Fibroblast of skin of left biceps (primary cell): ENCODE data around the gene PRKCQ.

ENCODE experiments used
- DNase-seq, 2 experiments: peaks; one replicate each; pipeline ENCODE4 v3.0.0-alpha.2; 2013; ENCODE audit warnings: low read depth in 2 of 2

PRKCQ gene

GRCh38 chr10:6522230-6522629 lies 57.8 kb downstream of the PRKCQ start:
- no peak for DNase-seq

GRCh38 chr10:6520138-6520537 lies 59.9 kb downstream of the PRKCQ start:
- DNase-seq = no peak

DNA sequence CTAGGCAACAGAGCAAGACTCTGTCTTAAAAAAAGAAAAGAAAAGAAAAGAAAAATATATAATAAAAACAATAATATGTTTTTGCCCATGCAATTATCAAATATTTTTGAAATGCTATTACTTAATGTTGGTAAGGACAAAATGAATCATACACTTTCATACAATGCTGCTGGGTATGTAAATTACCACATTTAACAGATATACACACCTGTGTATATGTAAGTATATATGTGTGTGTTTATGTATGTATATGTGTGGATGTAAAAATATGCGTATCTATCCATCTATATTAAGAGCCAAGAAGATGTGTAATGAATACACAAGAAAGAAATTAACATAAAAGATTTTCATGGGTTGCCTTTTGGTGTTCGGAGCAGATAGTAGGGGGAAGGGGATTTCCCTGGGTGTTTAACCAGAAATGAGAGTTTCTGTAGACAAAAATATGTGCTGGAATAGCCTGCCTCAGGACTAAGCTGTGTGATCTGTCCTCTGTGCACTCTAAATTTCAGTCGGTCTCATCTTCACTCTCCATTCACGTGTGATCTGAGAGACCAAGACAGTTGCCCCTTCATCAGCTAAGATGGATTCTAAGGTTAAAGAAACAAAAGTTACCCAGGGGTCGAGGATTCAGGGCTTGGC lies 61.2 kb downstream of the PRKCQ start:
- no peak for DNase-seq

GRCh38 chr10:6516929-6517284 lies 63.2 kb downstream of the PRKCQ start:
- no peak for DNase-seq

DNA sequence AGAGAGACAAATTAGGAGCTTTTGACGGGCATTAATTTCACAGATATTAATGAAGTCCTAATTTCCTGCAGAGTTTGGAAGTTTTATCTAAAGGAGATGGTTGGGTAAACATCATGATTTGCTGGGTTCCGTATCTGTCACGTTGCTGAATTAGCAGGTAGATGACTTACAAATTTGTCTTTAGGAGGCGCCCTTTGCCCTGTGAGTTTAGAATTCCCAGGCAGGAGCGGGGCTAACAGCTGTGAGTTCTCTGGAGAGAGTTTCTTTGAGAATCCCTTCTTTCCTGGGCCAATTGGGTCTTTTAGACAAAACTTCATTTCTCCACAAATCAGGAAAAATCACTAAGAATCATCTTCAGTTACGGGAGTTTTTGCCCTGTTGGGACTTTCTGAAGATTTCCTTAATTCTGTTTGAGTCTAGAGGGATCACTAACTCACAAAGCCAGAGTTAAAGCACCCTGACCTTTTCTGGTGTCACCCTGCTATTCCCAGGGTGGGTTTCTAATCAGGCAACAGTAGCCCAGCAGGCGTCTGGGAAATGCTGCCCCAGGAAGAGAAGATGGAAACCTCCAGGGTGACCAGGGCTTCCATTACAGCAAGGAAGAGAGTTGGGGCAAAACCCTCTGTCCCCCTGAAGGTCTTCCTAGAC lies 63.7 kb downstream of the PRKCQ start:
- DNase-seq = no peak

DNA sequence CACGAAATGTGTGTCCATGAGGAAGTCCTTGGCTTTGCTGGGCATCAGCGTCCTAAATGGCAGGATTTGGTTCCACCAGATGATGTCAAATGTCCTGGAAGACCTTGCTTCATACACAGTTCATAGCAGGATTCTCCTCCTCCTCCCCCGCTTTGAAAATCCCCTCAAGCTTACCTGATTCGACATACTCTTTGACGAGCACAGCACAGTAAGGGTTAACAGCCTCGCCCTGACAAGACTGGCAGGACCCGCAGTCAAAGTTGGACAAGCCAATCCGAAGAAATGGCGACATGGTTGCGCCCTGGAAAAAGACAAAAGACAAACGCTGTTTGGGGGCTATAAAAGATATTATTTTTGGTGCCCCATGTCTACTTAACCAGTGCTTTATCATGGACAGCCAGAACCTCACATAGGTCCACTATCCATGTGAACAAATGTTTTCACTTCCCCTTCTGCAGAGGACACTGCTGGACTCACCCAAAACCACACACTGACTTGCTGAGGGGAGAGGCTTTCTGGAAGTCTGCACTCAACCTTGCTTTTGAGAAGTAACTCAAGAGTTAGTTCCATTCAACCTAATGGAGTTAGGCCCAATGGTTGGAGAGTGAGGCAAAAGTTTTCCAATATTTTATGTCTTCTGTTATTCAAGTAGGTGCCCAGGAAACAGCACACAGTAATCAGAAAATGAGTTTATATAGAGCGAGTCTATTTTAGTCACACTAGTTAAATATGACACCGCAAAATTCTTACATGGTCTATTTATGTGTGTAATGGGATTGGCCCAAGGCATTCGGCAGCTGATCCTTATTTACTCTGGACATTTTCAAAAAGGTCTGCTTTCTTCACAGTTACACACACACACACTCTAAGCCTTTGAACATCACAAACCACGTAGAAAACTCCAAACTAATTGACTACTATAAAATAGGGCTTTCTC lies 65.0 kb downstream of the PRKCQ start:
- no peak for DNase-seq

DNA sequence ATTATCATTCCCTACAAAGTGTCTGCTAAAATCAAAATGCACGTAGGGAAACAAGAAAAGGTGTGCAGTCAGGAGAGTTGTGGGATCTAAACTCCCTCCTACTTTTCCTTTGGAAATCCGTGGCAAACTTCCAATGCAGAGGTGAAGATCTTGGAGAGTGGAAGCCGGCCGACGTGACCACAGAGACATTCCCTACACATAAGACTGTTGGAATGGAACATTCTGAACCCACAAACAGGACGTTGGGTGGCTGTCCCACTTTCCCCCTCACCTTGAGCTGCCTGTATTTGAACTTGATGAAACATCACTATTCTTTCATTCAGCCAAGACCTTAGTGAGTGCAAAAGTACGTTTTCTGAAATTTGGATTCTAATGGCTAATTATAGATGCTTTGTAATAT lies 65.9 kb downstream of the PRKCQ start:
- no peak for DNase-seq

DNA sequence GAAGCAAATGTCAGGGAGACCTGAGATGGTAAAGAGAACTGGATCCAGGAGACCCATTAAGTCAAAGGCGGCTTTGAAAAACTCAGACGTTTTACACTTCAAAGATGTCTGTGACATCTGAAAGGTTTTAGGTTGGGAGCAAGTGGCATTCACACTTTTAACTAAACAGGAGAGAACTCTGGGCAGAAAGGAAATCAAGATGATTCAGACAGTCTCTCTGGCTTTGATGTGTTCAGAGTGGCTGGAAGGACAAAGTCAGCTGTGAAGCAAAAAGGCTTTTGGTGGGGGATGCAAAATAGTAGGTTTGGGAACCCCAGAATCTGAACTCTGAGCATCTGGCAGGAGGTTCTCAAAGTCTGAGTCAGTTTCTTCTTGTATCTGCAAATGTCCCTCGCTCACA lies 66.6 kb downstream of the PRKCQ start:
- DNase-seq = no peak

DNA sequence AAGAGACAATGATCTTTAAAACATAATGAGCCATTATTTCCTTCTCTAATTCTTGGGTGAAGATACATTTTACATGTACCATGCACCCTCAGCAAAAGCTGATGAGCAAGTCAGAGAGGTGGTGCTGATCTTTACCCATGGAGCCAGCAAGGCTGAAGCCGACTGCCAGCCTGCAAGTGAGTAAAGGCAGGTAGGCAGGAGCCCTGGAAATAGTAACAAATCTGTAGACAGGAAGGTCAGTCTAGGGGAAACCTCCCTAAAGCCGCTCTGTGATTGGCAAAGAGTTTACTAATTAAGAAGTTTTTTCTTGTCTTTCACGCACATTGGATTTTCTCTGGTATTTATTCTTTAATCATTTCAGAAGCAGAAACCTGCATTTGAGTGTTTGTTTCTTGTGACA lies 67.9 kb downstream of the PRKCQ start:
- DNase-seq = no peak

DNA sequence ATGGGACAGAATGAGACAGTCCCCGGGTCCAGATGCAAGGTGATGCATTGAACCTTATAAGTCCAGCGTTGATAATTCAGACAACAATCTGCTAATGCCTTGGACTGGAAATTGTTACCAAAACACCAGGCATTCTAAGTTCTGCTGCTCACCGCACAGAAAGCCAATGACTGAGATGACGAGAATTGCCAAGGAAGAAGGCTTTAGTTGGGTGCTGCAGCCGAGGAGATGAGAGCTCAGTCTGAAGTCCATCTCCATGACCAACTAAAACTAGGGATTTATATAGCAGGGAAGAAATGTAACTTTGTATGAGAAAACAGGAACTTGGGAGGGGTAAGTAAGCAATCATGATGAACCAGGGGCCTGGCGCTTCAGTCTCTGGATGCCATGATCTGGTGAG lies 68.7 kb downstream of the PRKCQ start:
- no peak for DNase-seq

- DNase-seq = no peak
These were observed 72.8 kb downstream of the PRKCQ start for GRCh38 chr10:6507311-6507710.

- DNase-seq = no peak
These were observed 74.8 kb downstream of the PRKCQ start for GRCh38 chr10:6505300-6505699.

GRCh38 chr10:6504296-6504695 lies 75.8 kb downstream of the PRKCQ start:
- no peak for DNase-seq

- no peak for DNase-seq
These were observed 76.9 kb downstream of the PRKCQ start for GRCh38 chr10:6503171-6503570.

DNA sequence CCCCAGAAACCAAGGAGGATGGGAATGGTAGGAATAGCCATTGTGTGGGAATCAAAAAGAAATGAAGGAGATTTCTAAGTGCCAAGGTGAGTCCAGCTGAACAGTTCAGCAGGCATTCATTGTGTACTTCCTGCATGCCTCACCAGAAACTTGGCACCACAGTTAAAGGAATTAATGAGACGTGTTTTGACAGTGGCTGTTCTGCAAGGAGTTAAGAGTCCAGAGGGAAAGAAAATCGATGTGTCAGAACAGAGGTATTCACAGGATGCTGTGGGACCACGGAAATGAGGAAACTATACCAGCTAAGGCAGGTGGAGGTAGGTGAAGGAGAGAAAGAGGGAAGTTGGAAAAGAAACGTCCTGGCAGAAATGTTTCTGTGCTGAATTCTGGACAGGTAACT lies 78.1 kb downstream of the PRKCQ start:
- no peak for DNase-seq

DNA sequence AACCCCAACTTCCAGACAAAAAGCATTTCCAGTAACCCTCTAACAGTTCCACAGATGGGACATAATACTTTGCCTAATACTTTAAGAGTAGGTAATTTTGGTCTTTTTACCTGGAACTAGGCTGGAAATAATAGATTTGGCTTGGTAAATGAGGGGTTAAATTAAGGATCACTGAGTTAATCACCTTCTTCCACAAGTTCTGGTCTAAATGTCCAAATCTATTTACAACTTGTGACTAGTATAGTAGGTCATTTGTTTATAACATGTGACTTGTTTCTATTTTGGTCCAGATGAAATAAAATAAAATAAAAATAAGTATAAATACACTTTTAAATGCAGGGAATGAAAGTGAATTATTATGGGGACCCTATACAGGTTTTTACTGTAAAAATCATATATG lies 80.1 kb downstream of the PRKCQ start:
- DNase-seq = no peak

GRCh38 chr10:6498771-6499170 lies 81.3 kb downstream of the PRKCQ start:
- DNase-seq = no peak

- no peak for DNase-seq
These were observed 82.5 kb downstream of the PRKCQ start for GRCh38 chr10:6497620-6498019.

- DNase-seq = no peak
These were observed 85.0 kb downstream of the PRKCQ start for GRCh38 chr10:6494936-6495592.

- no peak for DNase-seq
These were observed 85.6 kb downstream of the PRKCQ start for GRCh38 chr10:6494442-6494819.

DNA sequence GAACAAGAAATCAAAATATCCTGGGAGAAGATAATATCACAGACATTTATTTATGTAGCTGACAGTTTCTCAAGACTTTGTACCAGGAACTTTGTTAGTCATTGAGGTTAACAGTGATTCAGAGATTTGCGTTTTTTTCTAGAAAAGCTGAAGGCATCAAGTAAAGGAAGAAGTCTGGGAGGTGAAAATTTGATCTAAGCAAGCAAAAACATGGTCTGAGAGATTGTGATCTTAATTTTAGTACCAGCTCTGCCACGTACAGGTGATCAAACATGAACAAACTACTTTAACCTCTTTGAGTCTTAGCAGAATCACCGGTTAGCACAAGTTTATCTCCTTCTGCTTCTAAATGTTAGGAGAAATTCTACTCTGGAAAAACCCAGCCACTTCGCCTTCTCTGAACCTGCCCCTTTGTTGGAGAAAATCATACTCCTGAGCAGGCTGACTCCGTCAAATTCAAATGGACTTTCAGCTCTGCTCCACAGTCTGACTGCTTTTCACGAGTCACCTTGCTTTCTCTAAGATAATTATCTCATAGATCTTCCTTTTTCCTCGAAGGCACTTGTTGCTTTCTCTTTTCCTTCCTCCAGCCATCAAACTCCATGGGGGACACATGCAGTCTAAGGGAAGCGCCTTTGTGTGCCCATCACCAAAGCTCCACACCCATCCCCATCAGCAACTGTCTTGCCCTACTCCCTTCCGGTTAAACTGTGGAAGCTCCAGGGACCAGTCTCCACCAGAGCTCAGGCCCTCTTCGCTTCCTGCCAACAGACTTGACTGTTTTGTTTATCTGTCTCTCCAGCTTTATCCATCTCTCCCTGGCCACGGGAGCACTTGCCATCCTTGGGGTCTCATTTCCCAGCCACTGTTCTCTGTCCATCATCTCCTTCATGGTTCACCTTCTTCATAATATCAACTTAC lies 86.3 kb downstream of the PRKCQ start:
- no peak for DNase-seq
